Dermis microvascular lymphatic vessel endothelial cell (primary cell): ENCODE data around the gene EDIL3. TPM values are rescaled to one million over a fixed set of nuclear protein-coding genes. Genes with fewer than 3 reads are reported as not detected.
"Not testable (repeated sequence)": the region's sequence is repeated elsewhere in the genome, so short reads cannot be mapped to it uniquely, and the experiment has no call there.

Experiments used
- DNase-seq, 2 donors: peaks; one replicate each; pipeline versions ENCODE4 v3.0.0 to v3.0.0-alpha.2; 2010; ENCODE audit warnings: low read depth in 2 of 2
- total RNA-seq: library from RNA; depleted of rRNA; stranded (reverse); fragments of >200 nt; gene quantifications from 2 replicates; pipeline ENCODE4 v1.2.1, GENCODE V29; 2014

Gene EDIL3
- total RNA-seq, 1 donor from 2014 or later = under 0.01 TPM

DNA sequence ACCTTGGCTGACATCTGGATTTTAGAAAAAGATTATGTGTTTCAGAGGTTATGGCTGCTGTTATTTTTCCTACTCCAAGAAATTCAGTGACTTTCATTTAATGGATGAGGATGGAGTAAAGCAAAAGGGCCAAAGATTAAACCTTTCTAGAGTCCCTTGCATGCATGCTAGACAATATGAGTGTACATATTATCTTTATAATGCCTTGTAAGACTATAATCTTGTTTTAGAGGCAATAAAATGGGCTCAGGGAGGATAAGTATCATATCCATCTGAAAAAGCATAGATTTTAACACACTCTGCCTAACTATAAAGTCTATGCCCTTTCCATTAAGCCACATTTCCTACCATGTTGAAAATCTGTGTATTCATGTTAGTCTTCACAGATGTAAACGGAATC, 199.8 kb downstream of the EDIL3 start:
- DNase-seq = no peak

DNA sequence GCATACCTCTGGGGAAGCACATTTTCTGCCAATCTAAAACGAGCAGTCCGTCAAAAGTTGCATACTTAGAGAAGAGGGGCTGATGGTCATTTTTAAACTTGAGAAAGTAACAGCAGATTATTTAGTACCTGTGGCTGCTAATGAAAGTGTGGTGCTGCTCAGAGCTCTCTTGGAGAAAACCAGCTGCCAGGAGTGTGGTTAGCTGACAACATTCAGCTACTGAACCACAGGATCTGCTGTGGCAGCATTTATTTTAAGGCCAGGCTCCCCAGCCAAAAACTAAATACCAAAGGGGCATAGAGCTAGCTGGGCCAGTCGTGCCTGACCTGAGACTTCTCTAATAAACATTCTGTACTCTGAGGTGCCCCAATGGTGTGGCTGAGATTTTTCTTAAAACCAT, 203.6 kb downstream of the EDIL3 start:
- no peak for DNase-seq

DNA sequence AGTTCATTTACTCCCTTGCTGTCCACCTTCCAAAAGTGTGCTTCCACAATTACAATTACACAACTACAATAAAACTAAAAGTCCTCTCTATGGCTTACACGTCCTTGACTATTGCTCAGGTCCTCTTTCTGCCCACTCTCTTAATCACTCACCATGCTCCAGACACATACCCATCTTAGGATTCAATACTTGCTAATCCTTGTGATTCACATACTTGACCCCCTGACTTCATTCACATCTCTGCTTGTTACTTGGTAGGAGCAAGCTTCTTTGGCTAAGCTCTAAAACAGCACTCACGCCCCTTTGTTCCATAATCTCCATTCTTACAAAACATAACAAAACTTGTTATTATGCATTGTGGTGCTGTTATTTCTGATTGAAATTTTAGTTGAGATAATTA, 215.8 kb downstream of the EDIL3 start:
- no peak for DNase-seq

DNA sequence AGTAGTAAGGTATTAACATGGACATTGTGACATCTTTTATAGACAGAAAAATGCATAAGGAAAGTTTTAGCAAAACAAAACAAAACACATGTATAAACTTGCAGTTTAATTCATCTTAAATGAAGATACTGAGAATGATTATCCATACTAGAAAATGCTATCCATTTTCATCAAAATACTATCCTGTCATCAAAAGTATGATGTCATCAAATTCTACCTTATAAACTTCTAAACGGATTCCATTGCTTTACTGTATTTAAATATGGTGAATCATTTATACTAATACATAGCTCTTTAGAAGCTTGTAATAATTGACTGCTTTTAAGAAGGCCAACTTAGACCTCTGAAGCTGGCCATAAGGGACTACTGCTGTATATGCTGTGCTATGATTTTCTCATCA, 221.0 kb downstream of the EDIL3 start:
- no peak for DNase-seq

DNA sequence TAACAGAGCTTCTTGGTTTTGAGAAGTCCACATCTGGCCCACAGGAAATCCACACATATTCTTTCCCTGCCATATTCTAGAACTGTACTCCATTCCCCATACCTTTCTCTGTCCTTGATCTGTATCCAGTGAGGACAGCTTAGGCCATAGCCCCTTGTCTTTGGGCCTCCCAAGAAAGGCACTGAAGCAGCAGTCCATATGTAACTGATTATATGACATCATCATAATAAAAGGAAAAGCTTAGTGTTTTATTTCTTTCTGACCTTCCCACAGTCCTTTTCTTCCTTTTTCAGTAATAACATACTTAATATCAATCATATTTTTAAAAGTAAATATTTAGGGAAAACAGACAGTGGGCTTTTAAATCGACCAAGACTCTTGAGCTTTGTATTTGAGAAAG, 222.0 kb downstream of the EDIL3 start:
- no peak for DNase-seq

DNA sequence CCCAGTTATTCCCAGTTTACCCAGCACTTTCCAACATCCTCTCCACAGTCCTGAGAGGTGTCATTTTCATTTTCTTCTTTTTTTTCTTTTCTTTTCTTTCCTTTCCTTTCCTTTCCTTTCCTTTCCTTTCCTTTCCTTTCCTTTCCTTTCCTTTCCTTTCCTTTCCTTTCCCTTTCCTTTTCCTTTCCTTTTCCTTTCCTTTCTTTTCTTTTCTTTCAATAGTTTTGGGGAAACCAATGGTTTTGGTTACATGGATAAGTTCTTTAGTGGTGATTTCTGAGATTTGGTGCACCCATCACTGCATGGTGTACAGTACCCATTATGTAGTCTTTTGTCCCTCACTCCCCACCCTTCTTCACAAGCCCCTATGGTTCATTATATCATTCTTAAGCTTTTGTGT, 224.0 kb downstream of the EDIL3 start:
- DNase-seq = not testable (repeated sequence)

DNA sequence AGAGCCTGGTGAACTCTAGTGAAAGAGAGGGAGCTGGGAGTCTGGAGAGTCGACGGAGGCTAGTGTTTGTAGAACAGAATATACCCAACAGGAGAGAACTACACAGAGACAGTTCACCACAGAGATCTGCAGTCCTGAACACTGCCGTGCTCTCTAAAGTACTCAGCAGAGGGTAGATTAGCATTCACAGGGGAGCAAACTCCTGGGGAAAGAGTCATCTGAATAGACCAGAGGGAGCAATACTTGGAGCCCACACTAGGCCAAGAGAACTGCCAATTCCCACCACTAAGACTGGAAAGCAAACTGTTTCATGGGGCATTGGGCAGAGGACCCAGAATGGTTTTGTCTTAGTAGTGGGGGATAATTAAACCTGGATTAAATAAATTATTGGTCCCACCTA, 235.6 kb downstream of the EDIL3 start:
- no peak for DNase-seq

DNA sequence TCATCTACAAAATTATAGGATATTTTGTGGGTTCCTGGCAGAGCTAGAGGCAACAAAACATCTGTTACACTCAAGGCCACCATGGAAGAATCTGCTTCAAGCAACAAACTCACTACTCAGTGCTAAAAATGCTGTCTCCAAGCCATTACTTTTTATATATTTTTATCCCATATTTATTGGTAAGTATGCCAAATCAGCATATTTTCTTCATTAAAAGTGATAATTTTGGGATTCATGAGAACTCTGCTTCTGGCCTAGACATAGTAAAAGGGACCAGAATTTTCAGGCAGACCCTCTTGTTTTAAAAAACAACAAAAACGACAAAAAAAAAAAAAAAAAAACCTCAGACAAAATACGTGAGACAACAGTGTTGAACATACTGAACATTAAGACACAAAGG, 236.0 kb downstream of the EDIL3 start:
- no peak for DNase-seq

DNA sequence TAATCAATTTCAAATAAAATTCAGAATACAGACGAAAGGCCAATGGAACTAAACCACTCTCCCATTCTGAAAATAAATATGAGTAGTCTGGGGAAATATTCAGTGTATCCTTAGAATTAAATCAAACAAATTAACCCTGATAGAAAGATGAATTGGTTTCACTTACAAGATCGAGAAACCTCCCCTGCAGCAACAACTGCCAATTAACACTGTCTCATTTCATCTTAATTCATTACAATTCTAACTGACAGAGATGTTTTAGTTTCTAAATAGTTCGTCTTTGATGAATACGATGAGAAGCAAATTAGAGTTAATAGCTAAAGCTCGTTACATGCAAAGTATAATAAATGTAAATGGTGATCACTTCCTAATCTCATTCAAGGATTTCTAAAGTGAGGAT, 247.1 kb downstream of the EDIL3 start:
- no peak for DNase-seq

DNA sequence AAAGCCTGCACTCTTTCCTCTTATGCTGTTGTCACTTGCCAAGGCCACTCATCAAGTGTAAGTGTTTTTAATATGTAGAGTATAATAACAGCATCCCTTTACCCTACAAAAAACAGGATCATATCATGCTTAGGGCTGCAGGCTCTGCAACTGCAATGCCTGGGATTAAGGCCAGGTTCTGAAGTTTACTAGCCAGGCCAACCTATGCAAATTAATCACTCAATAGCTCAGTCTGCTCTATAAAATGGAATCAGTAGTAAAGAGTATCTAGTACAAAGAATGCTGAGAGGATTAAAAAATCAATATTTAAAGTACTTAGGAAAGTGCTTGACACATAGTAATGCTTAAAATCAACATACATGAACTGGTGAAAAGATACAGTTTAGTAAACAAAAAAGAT, 253.3 kb downstream of the EDIL3 start:
- no peak for DNase-seq

DNA sequence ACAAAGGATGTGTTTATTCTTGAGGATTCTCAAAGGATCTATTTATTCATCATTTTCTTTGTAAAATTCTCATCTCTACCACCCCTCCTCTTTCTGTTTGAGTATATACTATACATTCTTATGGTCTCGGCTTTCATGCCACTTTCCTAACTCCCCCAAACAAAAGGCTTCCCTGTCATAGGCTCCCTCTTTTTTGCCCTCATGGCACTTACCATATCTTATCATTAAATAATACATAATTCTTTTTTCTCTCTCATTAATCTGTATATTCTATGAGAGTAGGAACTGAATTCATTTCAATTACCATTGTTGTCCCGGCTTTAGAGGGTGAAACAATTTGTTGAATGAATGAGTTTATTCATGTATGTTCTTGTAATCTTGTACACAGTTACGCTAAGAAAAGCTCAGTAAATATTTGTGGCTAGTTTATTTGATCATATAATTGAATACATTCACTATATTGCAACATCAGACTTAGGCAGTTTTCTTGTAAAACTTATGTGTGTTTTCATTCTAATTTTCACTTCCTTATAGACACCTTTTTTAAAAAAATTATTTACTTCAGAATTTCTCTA, 254.6 kb downstream of the EDIL3 start:
- no peak for DNase-seq

DNA sequence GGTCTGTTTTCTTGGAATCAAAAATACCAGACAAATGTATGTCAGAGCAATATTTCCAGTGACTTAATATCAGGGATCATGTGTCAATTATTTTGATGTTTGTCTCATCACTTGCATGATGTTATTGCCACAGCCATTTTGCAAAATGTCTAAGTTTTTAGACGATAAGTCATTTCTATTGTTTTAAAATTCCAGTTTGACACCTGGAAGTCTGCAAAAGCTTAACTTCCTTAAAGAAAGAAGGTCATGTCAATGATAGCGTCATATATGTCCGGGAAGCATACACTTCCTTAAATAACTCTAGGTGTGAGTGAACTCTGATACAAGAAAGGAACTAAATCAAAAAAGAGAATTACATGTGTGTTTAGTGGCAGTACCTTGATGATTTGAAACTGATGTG, 259.5 kb downstream of the EDIL3 start:
- DNase-seq = peak in 1 of 2 donors; percentile 0

DNA sequence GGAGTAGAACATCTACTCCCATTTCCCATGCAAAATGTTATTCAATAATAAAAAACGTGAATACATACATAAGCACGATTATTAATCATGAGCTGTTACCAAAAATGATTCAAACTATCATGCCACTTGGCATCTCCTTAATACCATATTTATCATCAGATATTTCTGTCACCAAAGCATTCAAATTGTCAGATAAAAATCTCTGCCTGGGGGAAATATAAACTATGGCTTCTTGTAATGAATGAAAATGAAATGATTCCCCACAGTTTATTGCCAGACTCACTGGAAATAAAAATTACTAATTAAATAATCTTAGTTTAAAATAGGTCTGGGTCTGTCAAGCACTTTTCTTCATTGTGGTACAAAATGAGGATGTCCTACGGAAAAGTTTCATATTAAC, 265.4 kb downstream of the EDIL3 start:
- no peak for DNase-seq

DNA sequence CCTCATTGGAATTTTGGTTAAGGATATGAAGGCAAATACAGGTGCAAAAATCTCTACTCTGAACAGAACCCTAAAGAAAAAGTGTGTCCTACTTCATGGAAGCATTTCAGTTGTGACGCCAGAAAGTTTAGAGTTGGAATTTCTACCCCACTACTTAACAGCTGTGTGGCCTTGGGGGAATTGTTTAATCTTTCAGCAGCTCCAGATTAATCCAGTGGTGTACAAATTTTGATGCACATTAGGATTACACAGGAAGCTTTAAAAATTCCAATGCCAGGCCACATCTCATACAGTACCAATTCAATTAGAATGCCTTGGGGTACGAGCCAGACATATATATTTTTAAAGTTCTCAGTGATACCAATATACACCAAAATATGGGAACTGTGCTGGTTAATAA, 266.1 kb downstream of the EDIL3 start:
- DNase-seq = no peak

DNA sequence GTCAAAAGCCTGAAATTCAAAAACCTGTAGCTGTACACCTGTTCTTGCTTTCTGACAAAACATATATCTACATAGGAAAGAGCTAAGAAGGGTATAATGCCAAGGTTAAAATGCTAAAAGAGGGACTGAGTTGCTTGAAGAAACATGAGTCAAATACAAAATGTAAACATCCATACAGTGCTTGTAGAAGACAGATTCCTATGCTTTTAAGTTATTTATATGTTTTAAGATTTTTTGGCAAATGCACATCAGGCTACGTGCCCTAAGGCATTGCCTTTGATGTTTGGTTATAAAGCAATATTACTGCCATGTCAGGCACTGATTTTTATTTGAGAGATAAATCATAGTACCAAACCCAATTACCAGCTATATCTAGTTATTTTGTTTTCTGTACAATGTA, 269.0 kb downstream of the EDIL3 start:
- DNase-seq = no peak

DNA sequence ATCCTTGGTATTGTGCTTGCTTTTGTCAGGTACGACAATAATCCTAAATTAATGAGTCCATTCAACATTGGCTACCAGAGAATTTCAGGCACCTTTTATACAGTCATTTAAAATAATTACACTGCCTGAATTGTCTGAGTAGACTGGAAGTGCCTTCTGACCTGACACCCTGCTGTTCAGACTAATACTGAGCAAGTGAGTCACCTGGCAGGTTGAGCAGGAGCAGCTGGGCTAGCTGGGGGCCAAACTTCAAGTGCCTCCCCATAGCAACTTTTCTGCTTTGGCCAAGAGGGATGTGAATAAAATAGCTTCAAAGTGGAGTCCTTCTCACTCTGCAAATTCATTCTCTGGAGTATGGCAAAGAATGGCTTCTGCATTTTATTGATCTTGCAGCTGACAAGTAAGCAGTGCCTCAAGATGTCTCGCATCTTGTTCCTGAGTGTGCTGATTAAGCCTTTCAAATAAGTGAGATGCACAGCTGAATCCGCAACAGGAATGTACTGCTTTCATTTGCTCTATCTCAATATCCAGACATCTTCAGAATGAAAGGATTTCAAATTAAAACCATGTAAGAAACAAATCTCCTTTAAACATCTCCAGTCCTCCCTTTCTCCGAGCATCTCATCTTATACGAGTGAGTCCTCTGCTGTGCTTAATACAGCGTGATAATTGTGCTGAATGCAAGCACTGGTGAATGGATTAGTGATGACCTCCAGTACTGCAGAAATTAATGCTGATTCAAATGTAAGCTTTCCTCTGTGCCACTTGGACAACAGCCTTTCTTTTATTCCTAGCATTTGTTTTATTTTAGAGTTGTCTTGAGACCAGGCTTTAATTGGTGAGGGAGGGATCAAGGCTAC, 271.2 kb downstream of the EDIL3 start:
- no peak for DNase-seq

DNA sequence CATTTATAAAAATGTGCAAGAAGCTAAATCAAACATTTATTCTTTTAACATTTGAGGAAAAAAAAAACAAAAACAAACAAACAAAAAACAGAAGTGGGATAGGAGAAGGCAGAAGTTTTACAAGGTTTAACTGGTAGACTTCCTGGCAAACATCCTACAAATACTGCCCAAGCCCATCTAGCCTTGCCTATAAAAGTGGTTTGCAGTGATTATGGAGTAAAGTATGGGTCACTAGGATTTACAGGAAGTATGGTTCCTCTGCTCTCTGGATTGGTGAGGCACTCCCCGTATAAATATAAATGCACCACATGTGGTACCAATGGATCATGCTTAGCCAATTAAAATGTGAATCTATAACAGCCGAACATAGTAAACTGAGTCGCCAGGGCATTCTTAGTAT, 291.9 kb downstream of the EDIL3 start:
- DNase-seq = no peak

DNA sequence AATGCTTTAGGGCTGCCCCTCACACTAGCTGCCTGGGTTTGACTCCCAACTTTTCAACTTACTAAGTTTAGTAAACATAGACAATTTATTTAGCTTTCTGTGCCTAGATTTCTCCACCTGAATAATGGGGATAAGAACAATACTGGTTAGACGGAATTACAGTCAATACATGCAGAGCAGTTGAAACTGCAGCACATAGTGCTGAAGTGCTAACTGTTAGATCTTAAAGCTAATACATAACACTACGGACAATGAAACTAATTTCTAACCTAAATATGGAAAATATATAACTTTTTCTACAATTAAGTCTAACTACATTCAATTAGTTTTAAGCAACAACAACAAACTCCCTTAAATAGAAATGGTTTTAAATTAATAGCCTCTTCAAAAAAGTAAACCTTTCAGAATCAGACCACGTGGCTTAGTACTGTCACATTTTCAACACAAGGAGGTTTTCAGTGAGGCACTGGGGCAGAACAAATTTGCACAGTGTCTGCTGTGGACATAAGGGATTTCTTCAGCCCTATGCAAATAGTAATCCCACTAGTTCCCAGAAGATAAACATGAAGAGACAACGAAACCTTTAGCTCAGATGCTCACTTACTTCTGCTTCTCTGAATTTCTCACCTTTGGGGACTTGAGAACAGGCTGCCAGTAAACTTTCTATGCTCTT, 293.4 kb downstream of the EDIL3 start:
- DNase-seq = no peak

DNA sequence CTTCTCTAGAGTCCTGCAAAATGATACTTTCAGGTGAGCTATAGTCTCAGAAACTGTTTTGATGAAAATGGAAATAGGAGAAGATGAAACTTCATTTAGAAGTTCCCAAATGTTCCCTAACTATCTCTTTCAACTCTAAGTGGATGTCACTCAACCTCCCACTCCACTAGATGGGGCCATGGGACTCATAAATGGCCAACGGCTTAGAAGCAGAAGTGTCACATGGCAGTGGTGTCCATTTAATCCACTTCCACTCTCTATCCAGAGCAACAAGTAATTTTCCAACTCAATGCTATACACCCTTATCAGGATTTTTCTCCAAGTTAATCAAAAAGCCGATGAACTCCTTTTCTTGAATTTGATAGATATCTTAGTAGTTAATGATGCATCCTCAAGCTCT, 295.7 kb downstream of the EDIL3 start:
- DNase-seq = peak in 1 of 2 donors; percentile 23

DNA sequence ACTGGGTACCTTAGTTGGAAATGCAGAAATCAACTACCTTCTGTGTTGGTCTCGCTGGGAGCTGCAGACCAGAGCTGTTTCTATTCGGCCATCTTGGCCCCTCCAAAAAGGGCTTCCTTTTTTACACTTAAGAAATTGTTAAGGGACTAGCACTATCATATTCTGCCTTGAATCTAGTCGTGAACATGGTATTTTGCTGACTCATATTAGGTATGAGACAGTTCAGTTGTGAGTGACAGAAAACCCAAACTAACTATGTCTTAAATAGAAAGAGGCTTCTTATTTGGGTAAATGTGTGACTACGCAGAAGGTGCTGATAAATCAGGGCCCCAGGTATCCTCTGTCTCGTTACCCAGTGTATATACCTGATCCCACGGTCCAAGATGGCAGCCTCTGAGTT, 298.2 kb downstream of the EDIL3 start:
- DNase-seq = no peak

DNA sequence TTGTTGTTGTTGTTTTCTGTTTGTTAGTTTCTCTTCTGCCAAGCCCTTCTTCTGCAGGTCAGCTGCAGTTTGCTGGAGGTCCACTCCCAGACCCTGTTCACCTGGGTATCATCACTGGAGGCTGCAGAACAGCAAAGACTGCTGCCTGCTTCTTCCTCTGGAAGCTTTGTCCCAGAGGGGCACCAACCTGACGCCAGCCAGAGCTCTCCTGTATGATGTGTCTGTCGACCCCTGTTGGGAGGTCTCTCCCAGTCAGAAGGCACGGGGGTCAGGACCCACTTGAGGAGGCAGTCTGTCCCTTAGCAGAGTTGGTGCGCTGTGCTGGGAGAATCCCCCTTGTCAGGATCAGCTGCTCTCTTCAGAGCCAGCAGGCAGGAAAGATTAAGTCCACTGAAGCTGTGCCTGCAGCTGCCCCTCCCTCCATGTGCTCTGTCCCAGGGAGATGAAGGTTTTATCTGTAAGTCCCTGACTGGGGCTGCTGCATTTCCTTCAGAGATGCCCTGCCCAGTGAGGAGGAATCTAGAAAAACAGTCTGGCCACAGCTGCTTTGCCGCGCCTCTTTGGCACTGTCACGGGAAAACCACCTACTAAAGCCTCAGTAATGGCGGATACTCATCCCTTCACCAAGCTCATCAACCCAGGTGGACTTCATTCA, 299.2 kb downstream of the EDIL3 start:
- DNase-seq = no peak

DNA sequence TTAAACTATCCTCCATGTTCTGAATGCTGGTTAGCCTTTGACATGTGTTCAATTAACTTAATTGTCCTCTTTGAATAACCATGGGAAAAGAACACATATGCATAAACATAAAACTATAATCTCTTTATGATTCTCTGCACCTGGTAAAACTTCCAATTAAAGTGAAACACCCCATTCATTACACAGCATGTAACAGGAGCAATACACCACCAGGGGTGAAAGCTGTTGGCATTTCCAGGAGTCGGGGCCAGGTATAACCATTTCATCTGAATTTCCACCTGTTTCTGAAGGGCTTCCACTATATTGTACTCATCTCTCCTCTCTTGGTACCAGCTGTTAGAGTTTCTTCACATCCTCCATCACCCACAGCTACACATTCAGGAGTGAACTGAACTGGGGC, 303.8 kb downstream of the EDIL3 start:
- no peak for DNase-seq
